ENCODE data around the gene FOXR2.

Gene FOXR2

DNA sequence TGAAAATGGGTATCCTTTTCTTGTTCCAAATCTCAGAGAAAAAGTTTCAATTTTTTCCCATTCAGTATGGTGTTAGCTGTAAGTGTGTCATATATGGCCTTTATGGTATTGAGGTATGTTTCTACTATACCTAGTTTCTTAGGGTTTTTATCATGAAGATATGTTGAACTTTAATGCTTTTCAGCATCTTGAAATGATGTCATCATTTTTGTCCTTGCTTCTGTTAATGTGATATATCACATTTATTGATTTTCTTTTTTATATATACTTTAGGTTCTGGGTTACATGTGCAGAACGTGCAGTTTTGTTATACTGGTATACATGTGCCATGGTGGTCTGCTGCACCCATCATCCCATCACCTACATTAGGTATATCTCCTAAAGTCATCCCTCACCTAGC is 44.9 kb downstream of the FOXR2 start:
- H3K36me3 ChIP-seq (ENCODE audit: control insufficient read depth, low read length) = no peaks in the 10 kb centered on the region
- H3K4me2 ChIP-seq (ENCODE audit: low read length) = no peak overlapping the region
- H3K9me3 ChIP-seq (ENCODE audit: control insufficient read depth, insufficient read depth, low read length) = no peaks in the 10 kb centered on the region
- TF ChIP-seq, protein P1, sequence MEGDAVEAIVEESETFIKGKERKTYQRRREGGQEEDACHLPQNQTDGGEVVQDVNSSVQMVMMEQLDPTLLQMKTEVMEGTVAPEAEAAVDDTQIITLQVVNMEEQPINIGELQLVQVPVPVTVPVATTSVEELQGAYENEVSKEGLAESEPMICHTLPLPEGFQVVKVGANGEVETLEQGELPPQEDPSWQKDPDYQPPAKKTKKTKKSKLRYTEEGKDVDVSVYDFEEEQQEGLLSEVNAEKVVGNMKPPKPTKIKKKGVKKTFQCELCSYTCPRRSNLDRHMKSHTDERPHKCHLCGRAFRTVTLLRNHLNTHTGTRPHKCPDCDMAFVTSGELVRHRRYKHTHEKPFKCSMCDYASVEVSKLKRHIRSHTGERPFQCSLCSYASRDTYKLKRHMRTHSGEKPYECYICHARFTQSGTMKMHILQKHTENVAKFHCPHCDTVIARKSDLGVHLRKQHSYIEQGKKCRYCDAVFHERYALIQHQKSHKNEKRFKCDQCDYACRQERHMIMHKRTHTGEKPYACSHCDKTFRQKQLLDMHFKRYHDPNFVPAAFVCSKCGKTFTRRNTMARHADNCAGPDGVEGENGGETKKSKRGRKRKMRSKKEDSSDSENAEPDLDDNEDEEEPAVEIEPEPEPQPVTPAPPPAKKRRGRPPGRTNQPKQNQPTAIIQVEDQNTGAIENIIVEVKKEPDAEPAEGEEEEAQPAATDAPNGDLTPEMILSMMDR (IDR thresholded peaks at IDR 0.05; ENCODE audit: low read depth, low read length, poor library complexity, severe bottlenecking) = no peak
- no peak for TF ChIP-seq EZH2phosphoT487 (IDR thresholded peaks at IDR 0.05; ENCODE audit: borderline replicate concordance, low read length)
- no peaks in the 10 kb centered on the region for H3K27me3 ChIP-seq (ENCODE audit: control insufficient read depth, low read length)
- H3K4me3 ChIP-seq (ENCODE audit: low read length) = no peak overlapping the region
- no peaks in the 10 kb centered on the region for H3K4me1 ChIP-seq (ENCODE audit: control insufficient read depth, low read length)
- H3K79me2 ChIP-seq (ENCODE audit: control insufficient read depth, low read length) = no peaks in the 10 kb centered on the region
- no peaks in the 10 kb centered on the region for H4K20me1 ChIP-seq (ENCODE audit: control insufficient read depth, insufficient read depth, low read depth, low read length)
- H3F3A ChIP-seq (ENCODE audit: control insufficient read depth, insufficient read depth) = no peaks in the 10 kb centered on the region
- H3K27ac ChIP-seq (ENCODE audit: low read depth, low read length) = no peak overlapping the region
- H3K9me2 ChIP-seq (replicated peaks; ENCODE audit: control insufficient read depth, low read length) = no peaks in the 10 kb centered on the region

Measured in DOHH2 (cell line).